ENCODE data around the gene EIF2S3. TPM values are rescaled to one million over a fixed set of nuclear protein-coding genes. Genes with fewer than 3 reads are reported as not detected.

The EIF2S3 gene
- total and polyA plus RNA-seq, 2 of the 13 experiments (the other 11 are each of a cell fraction or from before 2014, with no cell fraction given), result 61.0 to 183 TPM

- H3K79me2 ChIP-seq (ENCODE audit: insufficient read depth, low read length), result peaks cover 7% of the 10 kb centered on the region
- no peak overlapping the region for H3K4me3 ChIP-seq (replicated peaks in 1 of 3; ENCODE audit: insufficient read depth in 1 of 3, low read depth in 2 of 3, low read length in 3 of 3)
- FAIRE-seq (no peak), ATAC-seq (no peak), DNase-seq (ENCODE audit: low spot score) (no peak)
- H3K4me2 ChIP-seq (ENCODE audit: low read depth, low read length), result no peak overlapping the region
- no peak overlapping the region for H3K9ac ChIP-seq (ENCODE audit: insufficient read depth, low read depth, low read length)
- no peak overlapping the region for H3K27ac ChIP-seq (ENCODE audit: extremely low read length, insufficient read depth, low read length)
- in situ Hi-C loops (cut with HindIII; ENCODE audit: extremely low pct_ligation_motif_present, low pct_unique_long_range_greater_than_20kb) (no loop called here), intact Hi-C loops (cut with micrococcal nuclease; ENCODE audit: unreplicated experiment) (no loop called here)
- ChIA-PET CTCF (ENCODE audit: low intra/inter-chr PET ratio, low total read pairs) (no interaction called here), POLR2A (no interaction called here)
- H3K27me3 ChIP-seq (ENCODE audit: control insufficient read depth in 1 of 2, insufficient read depth in 2 of 2, low read length in 2 of 2), result no peaks in the 10 kb centered on the region
- H2AFZ ChIP-seq (ENCODE audit: low read length), result no peak overlapping the region
- peaks cover 0 to 9% of the 10 kb centered on the region in 2 experiments; a peak in 2 of 5 replicates for H3K36me3 ChIP-seq (replicated peaks in 1 of 2; ENCODE audit: control insufficient read depth in 1 of 2, insufficient read depth in 2 of 2, low read length in 2 of 2)
- no TSS peak for BruUV-seq (replicated peaks)
- H4K20me1 ChIP-seq (ENCODE audit: insufficient read depth, low read length), result no peaks in the 10 kb centered on the region
- 89% methylated on average over 1 of the region's 1 CpG for WGBS (ENCODE audit: low lambda C conversion rate)
- H3K4me1 ChIP-seq (ENCODE audit: insufficient read depth, low read length), result no peaks in the 10 kb centered on the region
- no peaks in the 10 kb centered on the region for H3K9me3 ChIP-seq (ENCODE audit: low read length)
- TF ChIP-seq FUBP1 (CRISPR knock-in tag; IDR thresholded peaks at IDR 0.05; ENCODE audit: borderline replicate concordance) (no peak), HDAC6 (IDR thresholded peaks at IDR 0.05; ENCODE audit: low read depth, low read length) (no peak), SRF (IDR thresholded peaks at IDR 0.05; ENCODE audit: low read depth, low read length) (no peak), NFRKB (IDR thresholded peaks at IDR 0.05) (no peak), ZNF713 (CRISPR knock-in tag; IDR thresholded peaks at IDR 0.05) (no peak), CSRNP1 (CRISPR knock-in tag; IDR thresholded peaks at IDR 0.05) (no peak), KAT2B (IDR thresholded peaks at IDR 0.05; ENCODE audit: borderline replicate concordance, low read depth, low read length) (no peak), MAF1 (CRISPR knock-in tag; IDR thresholded peaks at IDR 0.05; ENCODE audit: borderline replicate concordance) (no peak), CEBPZ (IDR thresholded peaks at IDR 0.05; ENCODE audit: low read length) (no peak), ZBTB14 (CRISPR knock-in tag; IDR thresholded peaks at IDR 0.05) (no peak), ZNF775 (CRISPR knock-in tag; IDR thresholded peaks at IDR 0.05; ENCODE audit: borderline replicate concordance) (no peak)
- TF ChIP-seq, protein P1, sequence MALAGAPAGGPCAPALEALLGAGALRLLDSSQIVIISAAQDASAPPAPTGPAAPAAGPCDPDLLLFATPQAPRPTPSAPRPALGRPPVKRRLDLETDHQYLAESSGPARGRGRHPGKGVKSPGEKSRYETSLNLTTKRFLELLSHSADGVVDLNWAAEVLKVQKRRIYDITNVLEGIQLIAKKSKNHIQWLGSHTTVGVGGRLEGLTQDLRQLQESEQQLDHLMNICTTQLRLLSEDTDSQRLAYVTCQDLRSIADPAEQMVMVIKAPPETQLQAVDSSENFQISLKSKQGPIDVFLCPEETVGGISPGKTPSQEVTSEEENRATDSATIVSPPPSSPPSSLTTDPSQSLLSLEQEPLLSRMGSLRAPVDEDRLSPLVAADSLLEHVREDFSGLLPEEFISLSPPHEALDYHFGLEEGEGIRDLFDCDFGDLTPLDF (CRISPR knock-in tag; IDR thresholded peaks at IDR 0.05), result no peak
- TF ChIP-seq, protein P2, sequence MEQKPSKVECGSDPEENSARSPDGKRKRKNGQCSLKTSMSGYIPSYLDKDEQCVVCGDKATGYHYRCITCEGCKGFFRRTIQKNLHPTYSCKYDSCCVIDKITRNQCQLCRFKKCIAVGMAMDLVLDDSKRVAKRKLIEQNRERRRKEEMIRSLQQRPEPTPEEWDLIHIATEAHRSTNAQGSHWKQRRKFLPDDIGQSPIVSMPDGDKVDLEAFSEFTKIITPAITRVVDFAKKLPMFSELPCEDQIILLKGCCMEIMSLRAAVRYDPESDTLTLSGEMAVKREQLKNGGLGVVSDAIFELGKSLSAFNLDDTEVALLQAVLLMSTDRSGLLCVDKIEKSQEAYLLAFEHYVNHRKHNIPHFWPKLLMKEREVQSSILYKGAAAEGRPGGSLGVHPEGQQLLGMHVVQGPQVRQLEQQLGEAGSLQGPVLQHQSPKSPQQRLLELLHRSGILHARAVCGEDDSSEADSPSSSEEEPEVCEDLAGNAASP (CRISPR knock-in tag; IDR thresholded peaks at IDR 0.05; ENCODE audit: borderline replicate concordance), result no peak
These were observed 49.7 kb upstream of the EIF2S3 start for GRCh38 chrX:24005028-24005427.
